HG03196 (cell line): ENCODE results near the gene AAK1.

Experiments used
- ATAC-seq: cut with Tn5 transposase; IDR thresholded peaks from one replicate; pipeline ENCODE4 v1.9.1; 2021; ENCODE audit not compliant: unreplicated experiment

Gene AAK1

GRCh38 chr2:69546646-69547045 lies 96.9 kb downstream of the AAK1 start:
- no peak for ATAC-seq

- ATAC-seq: peak; percentile 70
Observed at GRCh38 chr2:69545477-69545932, 98.0 kb downstream of the AAK1 start.

- no peak for ATAC-seq
Observed at GRCh38 chr2:69544951-69545350, 98.6 kb downstream of the AAK1 start.

GRCh38 chr2:69539549-69539908 lies 104.0 kb downstream of the AAK1 start:
- no peak for ATAC-seq

GRCh38 chr2:69538872-69539548 lies 104.5 kb downstream of the AAK1 start:
- no peak for ATAC-seq

- ATAC-seq: no peak
Observed at GRCh38 chr2:69538249-69538648, 105.3 kb downstream of the AAK1 start.

- ATAC-seq: no peak
Observed at GRCh38 chr2:69535817-69536241, 107.7 kb downstream of the AAK1 start.

GRCh38 chr2:69531186-69531585 lies 112.4 kb downstream of the AAK1 start:
- no peak for ATAC-seq

- ATAC-seq: no peak
Observed at GRCh38 chr2:69529480-69529879, 114.1 kb downstream of the AAK1 start.

- no peak for ATAC-seq
Observed at GRCh38 chr2:69525261-69525660, 118.3 kb downstream of the AAK1 start.

GRCh38 chr2:69524799-69525198 lies 118.7 kb downstream of the AAK1 start:
- no peak for ATAC-seq

GRCh38 chr2:69521747-69522146 lies 121.8 kb downstream of the AAK1 start:
- ATAC-seq: no peak

GRCh38 chr2:69518841-69519240 lies 124.7 kb downstream of the AAK1 start:
- ATAC-seq: no peak

- ATAC-seq: no peak
Observed at GRCh38 chr2:69517410-69517809, 126.1 kb downstream of the AAK1 start.

- no peak for ATAC-seq
Observed at GRCh38 chr2:69514819-69515218, 128.7 kb downstream of the AAK1 start.

GRCh38 chr2:69514406-69514805 lies 129.1 kb downstream of the AAK1 start:
- ATAC-seq: no peak

- ATAC-seq: no peak
Observed at GRCh38 chr2:69512446-69512845, 131.1 kb downstream of the AAK1 start.

GRCh38 chr2:69510204-69510603 lies 133.3 kb downstream of the AAK1 start:
- no peak for ATAC-seq

GRCh38 chr2:69509750-69510140 lies 133.8 kb downstream of the AAK1 start:
- ATAC-seq: no peak

GRCh38 chr2:69509011-69509749 lies 134.4 kb downstream of the AAK1 start:
- ATAC-seq: no peak

- ATAC-seq: no peak
Observed at GRCh38 chr2:69505710-69506109, 137.8 kb downstream of the AAK1 start.

- no peak for ATAC-seq
Observed at GRCh38 chr2:69501301-69501700, 142.2 kb downstream of the AAK1 start.

GRCh38 chr2:69499966-69500365 lies 143.6 kb downstream of the AAK1 start:
- no peak for ATAC-seq
